DMS114 treated with DMSO at 0.1 percent for 48 hours (cell line): ENCODE data around the gene NUDCD2.
"Not testable (repeated sequence)": the region's sequence is repeated elsewhere in the genome, so short reads cannot be mapped to it uniquely, and the experiment has no call there.

ENCODE experiments used
- DNase-seq: peaks from one replicate; lab custom pipeline; 2025; ENCODE audit not compliant: unreplicated experiment; lab: John Stamatoyannopoulos, UW

The NUDCD2 gene

GRCh38 chr5:163473635-163474243 lies 13.8 kb upstream of the NUDCD2 start:
- DNase-seq: no peak

GRCh38 chr5:163467682-163468081 lies 7.8 kb upstream of the NUDCD2 start:
- DNase-seq: no peak

- no peak for DNase-seq
Measured at GRCh38 chr5:163463063-163463435, 3.1 kb upstream of the NUDCD2 start.

GRCh38 chr5:163460562-163461171 lies 765 bp upstream of the NUDCD2 start, which contains the start of gene HMMR:
HMMR (plus strand) TSS chr5:163460632; CDS start chr5:163460693, 61 bp downstream.
- peak; percentile 68 for DNase-seq

- peak; percentile 66 for DNase-seq
Measured at GRCh38 chr5:163459462-163459818, 462 bp downstream of the NUDCD2 start.

- DNase-seq: no peak
Measured at GRCh38 chr5:163458778-163459385, 1.0 kb downstream of the NUDCD2 start.

- no peak for DNase-seq
Measured at GRCh38 chr5:163456840-163457239, 3.1 kb downstream of the NUDCD2 start.

GRCh38 chr5:163456029-163456589 lies 3.8 kb downstream of the NUDCD2 start:
- no peak for DNase-seq

- not testable (repeated sequence) for DNase-seq
Measured at GRCh38 chr5:163455406-163455805, 4.5 kb downstream of the NUDCD2 start.

- DNase-seq: no peak
Measured at GRCh38 chr5:163453705-163454104, 6.2 kb downstream of the NUDCD2 start.

- no peak for DNase-seq
Measured at GRCh38 chr5:163451489-163451888, 8.4 kb downstream of the NUDCD2 start.

- no peak for DNase-seq
Measured at GRCh38 chr5:163448491-163448890, 11.4 kb downstream of the NUDCD2 start.

- DNase-seq: no peak
Measured at GRCh38 chr5:163447875-163448274, 12.0 kb downstream of the NUDCD2 start.

GRCh38 chr5:163447191-163447590 lies 12.7 kb downstream of the NUDCD2 start:
- no peak for DNase-seq

GRCh38 chr5:163445345-163445744 lies 14.6 kb downstream of the NUDCD2 start:
- DNase-seq: no peak

GRCh38 chr5:163444526-163444925 lies 15.4 kb downstream of the NUDCD2 start:
- DNase-seq: no peak

GRCh38 chr5:163440954-163441353 lies 18.9 kb downstream of the NUDCD2 start:
- no peak for DNase-seq

GRCh38 chr5:163439092-163439425 lies 20.8 kb downstream of the NUDCD2 start:
- no peak for DNase-seq

GRCh38 chr5:163437309-163438182 lies 22.4 kb downstream of the NUDCD2 start, which contains the start of gene CCNG1:
CCNG1 (plus strand) TSS chr5:163437595; CDS start chr5:163439257, 1,662 bp downstream.
- DNase-seq: peak; percentile 96

GRCh38 chr5:163437011-163437308 lies 22.9 kb downstream of the NUDCD2 start:
- no peak for DNase-seq

GRCh38 chr5:163436515-163436914 lies 23.4 kb downstream of the NUDCD2 start:
- no peak for DNase-seq
